Left renal pelvis (tissue), 4 donors: ENCODE data around the gene CAMTA1. TPM values are rescaled to one million over a fixed set of nuclear protein-coding genes. Genes with fewer than 3 reads are reported as not detected.
"Not testable (repeated sequence)": the region's sequence is repeated elsewhere in the genome, so short reads cannot be mapped to it uniquely, and the experiment has no call there.

ENCODE experiments used
- DNase-seq, 4 donors: peaks; one replicate each; pipeline ENCODE4 v3.0.0-alpha.2; 2013; ENCODE audit warnings: low read depth in 4 of 4, low spot score in 3 of 4
- polyA plus RNA-seq, 4 donors: library from polyadenylated mRNA; unstranded; fragments of 120-200 nt; gene quantifications; one replicate each; pipeline ENCODE4 v1.2.1, GENCODE V29; 2013; ENCODE audit not compliant: insufficient read length in 4 of 4

The CAMTA1 gene
- polyA plus RNA-seq, 4 donors: 50.7 to 99.9 (median 87.8) TPM

DNA sequence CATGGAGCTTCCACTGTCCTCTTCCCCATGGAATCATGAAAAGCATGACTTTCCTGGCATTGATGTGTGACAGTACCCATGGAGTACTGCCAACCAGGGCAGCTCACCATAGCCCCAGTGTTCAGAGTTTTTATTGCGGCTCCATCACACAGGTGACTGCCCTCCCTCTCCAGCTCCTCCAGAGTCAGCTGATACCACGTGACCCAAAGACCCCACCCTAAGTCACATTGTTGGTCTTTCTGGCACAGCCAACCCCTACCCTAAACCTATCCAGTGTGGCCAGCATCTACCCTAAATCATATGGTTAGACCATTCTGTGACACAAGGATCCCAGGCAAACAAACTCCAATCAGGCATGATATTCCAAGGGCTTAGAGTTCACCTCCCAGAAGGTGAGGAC is 908.4 kb downstream of the CAMTA1 start:
- DNase-seq: no peak

DNA sequence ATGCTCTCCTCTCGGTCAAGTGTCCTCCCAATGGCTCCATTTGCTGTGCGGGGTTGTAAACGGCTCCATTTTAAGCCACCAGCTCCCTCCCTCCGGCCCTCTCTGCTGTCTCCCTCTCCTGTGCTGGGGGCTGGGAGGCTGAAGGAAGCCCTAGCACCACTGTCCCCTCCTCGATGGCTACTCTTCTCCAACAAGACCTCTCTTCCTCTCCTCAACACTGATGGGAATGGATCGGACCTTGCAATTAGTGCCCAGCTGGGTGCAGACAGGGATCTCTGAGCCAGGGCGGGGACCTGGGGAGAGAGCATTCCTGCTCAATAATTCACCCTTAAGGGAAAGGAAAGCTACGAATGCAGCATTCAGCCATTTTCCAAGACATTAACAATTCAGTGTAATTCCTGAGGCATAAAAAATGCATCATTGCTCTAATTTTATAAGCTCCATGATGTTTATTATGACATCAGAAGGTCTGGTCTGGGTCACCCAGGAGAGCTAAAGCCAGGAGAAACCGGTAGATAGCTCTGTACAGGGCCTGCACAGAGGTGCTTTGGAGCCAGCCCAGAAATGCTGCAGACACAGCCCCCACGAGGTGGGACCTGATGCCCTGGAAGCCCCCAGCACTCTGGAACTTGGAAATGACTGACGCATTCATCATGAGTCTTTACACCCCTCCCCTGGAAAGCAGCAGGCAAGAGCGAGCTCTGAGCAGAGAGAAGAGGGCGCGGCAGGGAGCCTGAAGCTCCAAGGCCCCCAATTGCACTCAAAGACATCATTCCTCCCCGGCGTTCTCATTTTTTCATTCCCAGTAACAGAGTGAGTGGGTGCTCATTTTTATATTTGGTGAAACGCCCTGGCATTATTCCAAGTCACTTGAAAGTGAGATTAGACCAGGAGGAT is 909.6 kb downstream of the CAMTA1 start:
- DNase-seq: no peak

GRCh38 chr1:7695497-7696117 is 910.4 kb downstream of the CAMTA1 start:
- no peak for DNase-seq

GRCh38 chr1:7698641-7699040 is 913.4 kb downstream of the CAMTA1 start:
- no peak for DNase-seq

- no peak for DNase-seq
These were observed 917.1 kb downstream of the CAMTA1 start for GRCh38 chr1:7702365-7702764.

DNA sequence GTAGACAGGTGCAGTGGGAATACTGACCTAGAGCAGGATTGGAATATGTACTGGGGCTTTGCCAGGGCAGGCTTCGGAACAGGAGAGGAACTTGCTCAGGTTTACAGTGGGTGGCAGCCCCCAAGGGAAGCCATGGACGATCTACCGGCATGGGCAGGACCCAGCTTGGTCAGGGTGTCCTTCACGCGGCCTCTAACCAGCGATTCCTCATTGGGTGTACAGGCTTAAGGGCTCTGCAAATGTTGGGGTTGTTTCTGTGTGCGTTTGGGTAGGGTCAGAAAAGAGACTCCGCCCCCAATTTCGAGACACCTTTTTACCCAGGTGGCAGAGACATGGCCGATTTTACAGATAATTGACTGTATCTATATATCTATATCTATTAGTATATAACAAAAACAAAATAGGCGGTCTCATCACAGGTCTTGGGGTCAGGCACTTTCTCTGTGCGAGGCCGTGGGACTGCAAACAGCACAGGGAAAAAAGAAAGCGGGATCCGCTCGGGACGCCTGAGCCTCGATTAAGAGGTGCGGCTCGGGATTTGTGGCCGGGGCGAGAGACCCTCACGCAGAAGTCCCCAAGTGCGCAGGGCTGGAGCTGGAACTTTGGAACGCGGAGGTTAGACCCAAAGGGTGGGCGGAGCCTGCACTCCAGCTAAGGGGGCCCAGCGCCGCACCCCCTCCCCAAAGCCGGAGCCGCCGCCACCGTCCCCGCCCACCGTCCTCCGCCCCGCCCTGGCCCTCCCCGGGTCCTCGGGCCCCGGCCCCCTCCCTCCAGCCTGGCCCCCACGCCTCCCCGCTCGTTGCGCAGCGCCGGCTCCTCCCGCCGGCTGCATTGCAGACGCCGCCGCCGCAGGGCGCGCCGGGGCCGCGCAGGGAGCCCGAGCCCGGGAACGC is 918.3 kb downstream of the CAMTA1 start:
- no peak for DNase-seq

DNA sequence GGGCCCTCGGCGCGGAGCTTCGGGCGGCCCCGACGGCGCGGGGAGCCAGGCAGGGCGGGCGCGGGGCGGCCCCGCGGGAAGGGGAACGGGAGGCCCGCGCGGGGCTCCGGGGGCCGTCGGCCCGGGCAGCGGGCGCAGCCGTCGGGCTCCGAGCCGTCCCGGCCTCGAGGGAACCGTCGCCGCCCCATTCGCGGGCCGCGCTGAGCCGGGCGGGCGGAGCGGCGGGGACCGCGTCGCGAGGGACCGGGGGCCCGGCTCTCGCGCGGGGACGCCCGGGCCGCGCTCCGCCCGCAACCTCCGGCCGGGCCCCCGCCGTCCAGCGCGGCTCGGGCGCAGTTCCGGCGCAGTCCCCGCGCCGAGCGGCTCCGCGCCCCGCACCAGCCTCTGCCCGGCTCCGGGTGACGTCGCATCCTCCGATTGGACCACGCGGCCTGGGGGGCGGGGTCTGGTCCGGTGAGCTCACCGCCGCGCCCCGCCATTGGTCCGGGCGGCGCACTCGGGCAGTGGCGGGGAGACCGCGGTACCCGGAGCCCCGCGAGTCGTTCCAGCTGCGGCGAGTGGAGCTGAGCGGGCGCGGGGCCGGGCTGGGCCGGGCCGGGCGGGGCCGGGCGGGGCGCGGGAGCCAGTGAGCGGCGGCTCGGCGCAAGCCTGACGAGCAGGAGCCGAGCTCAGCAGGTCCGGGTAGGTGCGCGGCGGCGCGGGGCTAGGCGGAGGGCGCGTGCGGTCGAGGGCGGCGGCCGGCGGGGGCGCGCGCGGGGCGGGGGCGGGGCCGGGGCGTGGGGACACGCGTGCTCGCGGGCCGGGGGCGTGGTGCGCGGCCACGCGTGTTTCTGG is 919.2 kb downstream of the CAMTA1 start:
- DNase-seq: peak; percentile 68 to 87 (median 79)

GRCh38 chr1:7705048-7705907 is 920.0 kb downstream of the CAMTA1 start:
- no peak for DNase-seq

GRCh38 chr1:7705908-7706216 is 920.6 kb downstream of the CAMTA1 start:
- DNase-seq: no peak

DNA sequence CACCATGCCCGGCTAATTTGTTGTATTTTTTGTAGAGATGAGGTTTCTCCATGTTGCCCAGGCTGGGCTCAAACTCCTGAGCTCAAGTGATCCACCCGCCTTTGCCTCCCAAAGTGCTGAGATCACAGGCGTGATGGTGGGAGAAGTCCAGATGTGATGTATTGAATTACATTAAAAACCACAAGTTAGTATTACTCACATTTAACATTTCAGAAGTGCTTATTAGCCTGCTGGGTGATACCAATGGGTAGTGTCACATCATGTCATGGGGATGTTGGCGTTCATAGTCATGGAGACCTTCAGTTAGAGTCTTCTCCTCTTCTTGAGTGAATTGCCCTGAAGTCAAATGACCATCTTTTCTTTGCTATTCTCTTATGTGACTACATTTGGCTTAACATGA is 922.3 kb downstream of the CAMTA1 start:
- no peak for DNase-seq

- DNase-seq: not testable (repeated sequence)
These were observed 922.8 kb downstream of the CAMTA1 start for GRCh38 chr1:7708065-7708464.

GRCh38 chr1:7710859-7711258 is 925.6 kb downstream of the CAMTA1 start:
- DNase-seq: no peak

DNA sequence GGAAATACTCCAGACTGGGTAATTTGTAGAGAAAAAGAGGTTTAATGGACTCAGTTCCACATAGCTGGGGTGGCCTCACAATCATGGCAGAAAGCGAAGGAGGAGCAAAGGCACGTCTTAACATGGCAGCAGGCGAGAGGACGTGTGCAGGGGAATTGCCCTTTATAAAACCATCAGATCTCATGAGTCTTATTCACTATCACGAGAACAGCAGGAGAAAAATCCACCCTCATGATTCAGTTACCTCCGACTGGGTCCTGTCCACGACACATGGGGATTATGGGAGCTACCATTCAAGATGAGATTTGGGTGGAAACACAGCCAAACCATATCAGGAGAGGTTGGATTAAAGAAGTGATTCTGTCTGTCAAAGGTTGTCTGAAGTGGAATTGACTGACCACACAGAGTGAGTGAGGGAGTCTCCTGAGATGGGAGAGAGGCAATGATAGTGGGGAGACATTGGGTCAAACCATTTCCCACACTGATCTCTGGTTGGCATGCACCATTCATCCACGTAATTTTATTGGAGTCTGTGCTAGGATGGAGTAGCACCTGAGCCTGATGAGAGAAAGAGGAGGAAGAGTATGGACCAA is 927.6 kb downstream of the CAMTA1 start:
- no peak for DNase-seq

GRCh38 chr1:7716506-7716905 is 931.3 kb downstream of the CAMTA1 start:
- no peak for DNase-seq

DNA sequence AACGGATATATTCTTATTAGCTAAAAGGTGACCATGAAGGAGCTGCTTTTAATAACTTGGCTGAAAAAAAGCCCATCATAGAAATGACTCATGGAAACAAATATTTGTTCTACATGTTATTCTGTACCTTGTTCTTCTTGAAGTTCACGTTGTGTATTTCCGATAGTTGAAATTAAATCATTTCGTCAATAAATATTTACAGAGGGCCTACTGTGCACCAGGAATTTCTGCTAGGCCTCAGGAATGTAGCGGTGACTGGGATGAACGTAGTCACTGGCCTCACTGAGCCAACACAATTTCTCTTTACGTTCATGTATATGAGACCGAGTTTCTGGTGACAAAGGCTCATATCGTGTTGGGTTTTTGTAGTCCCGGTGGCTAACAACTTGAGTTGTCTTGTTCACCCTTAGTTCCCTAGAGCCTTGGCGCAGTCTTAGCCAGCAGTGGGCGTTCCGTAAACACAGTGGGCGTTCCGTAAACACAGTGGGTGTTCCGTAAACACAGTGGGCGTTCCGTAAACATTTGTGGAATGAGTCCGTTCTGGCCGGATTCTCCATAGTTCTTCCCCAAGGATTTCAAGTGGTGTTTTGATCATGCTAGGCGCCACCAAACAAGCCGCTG is 932.6 kb downstream of the CAMTA1 start:
- no peak for DNase-seq

GRCh38 chr1:7719468-7720094 is 934.3 kb downstream of the CAMTA1 start:
- DNase-seq: no peak

GRCh38 chr1:7721940-7722669 is 936.9 kb downstream of the CAMTA1 start:
- no peak for DNase-seq

GRCh38 chr1:7722670-7723012 is 937.4 kb downstream of the CAMTA1 start:
- no peak for DNase-seq
